Activated CD4-positive, alpha-beta T cell treated with anti-CD3 and anti-CD28 coated beads for 48 hours (primary cell): ENCODE data around the gene TNFRSF9.
A peak's percentile ranks its signal among the peaks of the same experiment; 100 is the strongest.

Experiments used
- DNase-seq: peaks from one replicate; pipeline ENCODE4 v3.0.0-alpha.2; 2020

Gene TNFRSF9

DNA sequence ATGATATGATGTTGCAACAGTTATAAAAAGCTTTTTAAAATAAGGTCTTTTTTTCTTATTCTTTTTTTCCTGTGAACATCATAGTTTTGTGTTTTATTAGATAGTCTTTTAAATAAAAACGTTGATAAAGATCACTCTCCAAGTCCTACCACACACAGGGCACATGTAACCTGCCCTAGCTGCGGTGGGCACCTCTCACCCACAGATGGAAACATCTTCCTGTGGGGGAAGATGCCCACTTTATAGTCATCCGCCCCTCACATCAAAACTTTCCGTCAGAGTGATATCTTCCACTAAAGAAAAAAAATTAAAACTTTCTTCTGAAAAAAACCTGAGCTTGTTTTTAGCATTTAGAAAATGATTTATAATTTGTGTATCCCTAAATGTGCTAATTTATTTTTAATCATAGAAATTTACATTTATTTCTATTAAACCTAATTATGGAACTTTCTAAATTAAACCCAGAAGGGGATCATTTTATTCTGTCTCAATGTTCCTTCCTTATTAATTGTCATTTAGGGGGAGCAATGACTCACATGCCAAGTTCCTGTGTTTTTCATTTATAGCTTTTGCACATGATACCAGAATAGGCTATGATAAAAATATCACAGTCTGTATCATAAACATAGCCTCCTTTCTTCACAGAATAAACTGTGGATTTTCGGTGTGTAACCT is 24.7 kb downstream of the TNFRSF9 start:
- DNase-seq: peak; percentile 35

GRCh38 chr1:7912743-7913557 is 27.7 kb downstream of the TNFRSF9 start:
- DNase-seq: no peak

DNA sequence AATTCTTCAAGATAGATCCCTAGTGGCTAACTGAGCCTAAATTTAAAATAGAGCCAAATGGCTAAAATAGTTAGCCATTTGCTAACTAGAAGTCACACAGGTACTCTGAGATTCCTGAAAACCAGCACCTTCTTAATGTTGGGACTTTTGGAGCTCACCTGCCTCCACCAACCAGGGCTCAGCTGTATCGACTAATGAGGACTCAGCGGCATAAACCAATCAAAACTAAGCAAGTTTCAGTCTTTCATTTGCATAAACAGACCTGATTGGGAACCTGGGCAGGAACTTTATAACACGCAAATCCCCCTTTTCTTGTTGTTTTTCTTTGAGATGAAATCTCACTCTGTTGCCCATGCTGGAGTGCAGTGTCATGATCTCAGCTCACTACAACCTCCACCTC is 28.5 kb downstream of the TNFRSF9 start:
- no peak for DNase-seq

- DNase-seq: no peak
These were observed 35.4 kb downstream of the TNFRSF9 start for GRCh38 chr1:7905262-7905661.

GRCh38 chr1:7902478-7903085 is 38.1 kb downstream of the TNFRSF9 start:
- DNase-seq: peak; percentile 72

- DNase-seq: no peak
These were observed 40.9 kb downstream of the TNFRSF9 start for GRCh38 chr1:7899741-7900140.

- no peak for DNase-seq
These were observed 41.7 kb downstream of the TNFRSF9 start for GRCh38 chr1:7898962-7899361.

DNA sequence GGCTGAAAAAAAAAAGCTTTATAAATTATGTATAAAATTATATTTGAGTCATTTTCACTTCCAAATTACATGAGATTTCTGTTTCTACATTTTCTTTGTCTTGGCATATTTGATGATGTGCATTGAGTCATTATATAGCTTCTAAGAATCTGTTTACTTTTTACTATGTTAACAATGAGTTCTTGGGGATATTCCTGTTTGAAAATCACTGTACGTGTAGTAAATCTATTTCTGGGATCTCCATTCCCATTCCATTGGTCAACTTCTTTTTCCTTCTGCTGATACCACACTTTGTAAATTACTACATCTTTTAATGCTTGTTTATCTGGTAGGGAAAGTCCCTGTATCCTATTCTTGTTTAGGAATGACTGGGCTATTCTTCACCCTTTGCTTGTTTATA is 43.6 kb downstream of the TNFRSF9 start:
- DNase-seq: no peak

GRCh38 chr1:7893529-7894180 is 47.0 kb downstream of the TNFRSF9 start:
- no peak for DNase-seq

- DNase-seq: no peak
These were observed 48.8 kb downstream of the TNFRSF9 start for GRCh38 chr1:7891804-7892203.

DNA sequence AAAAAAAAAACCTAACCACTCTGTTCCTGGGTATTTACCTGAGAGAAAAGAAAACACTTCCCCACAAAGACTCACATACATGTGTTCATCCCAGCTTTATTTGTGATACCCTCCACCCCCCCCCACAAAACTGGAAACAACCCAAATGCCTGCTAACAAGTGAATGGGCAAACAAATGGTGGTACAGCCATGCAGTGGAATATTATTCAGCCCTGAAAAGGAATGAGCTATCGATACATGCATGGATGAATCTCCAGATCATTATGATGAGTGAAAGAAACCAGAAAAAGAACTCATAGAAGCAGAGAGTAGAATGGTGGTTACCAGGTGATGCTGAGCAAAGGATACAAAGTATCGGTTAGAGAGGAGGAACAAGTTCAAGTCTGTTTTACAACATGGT is 49.8 kb downstream of the TNFRSF9 start:
- no peak for DNase-seq

DNA sequence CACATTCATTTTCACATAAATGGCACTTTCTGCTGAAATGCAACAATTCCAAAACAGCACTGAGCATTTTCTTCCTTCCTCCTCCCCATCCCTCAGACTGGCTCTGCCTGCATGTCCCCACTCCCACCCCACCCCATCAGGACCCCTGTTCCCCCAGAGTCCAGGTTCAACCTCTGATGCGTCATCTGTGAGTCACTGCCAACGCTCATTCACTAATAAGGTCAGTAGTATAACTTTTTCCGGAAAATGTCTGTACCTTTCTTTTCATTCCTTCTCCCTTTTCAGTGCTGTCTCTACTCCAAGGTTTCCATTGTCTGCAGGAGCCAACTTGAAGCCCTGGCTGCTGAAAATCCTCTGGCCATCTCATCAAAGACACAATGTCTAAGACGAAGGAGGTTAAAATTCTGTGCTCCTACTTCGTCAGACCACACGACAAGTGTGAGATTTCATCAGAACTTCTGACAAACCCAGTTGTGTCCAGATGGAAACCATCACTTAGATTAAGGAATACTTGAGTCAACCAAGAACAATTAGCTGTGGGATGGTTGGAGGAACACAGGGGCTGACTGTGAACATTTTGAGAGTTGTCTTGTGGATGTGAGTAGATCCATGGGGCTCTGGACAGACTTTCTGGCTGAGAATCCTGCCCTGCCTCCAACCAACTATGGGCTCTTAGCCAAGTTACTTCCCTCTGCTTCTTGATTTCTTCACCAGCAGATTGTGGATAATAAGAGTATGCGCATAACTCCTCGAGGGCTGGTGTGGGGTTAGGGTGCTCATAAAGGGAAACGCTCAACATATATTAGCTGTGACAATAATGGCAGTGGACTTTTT is 52.2 kb downstream of the TNFRSF9 start:
- DNase-seq: no peak

GRCh38 chr1:7886405-7886745 is 54.3 kb downstream of the TNFRSF9 start:
- no peak for DNase-seq

GRCh38 chr1:7885513-7886404 is 54.9 kb downstream of the TNFRSF9 start:
- peak; percentile 69 for DNase-seq

DNA sequence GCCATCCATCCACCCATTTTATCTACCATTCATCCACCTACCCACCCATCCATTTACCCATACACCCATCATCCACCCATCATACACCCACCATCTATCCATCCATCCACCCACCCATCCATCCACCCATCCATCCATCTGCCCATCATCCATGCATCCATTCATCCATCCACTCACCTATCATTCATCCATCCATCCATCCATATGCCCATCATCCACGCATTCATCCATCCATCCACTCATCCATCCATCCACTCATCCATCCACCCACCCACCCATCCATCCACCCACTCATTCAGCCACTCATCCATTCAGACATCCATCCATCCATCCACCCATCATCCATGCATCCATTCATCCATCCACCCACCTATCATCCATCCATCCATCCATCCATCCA is 55.9 kb downstream of the TNFRSF9 start:
- DNase-seq: no peak

DNA sequence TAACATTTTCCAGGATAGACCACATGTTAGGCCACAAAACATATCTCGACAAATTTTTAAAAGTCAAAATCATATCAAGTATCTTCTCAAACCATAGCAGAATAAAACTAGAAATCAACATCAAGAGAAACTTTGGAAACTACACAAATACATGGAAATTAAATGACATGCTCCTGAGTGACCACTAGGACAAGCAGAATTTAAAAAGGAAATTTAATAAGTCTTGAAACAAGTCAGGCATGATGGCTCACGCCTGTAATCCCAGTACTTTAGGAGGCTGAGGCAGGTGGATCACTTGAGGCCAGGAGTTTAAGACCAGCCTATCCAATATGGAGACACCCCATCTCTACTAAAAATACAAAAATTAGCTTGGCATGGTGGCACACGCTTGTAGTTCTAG is 61.4 kb downstream of the TNFRSF9 start:
- no peak for DNase-seq

GRCh38 chr1:7878027-7878426 is 62.6 kb downstream of the TNFRSF9 start:
- DNase-seq: no peak

GRCh38 chr1:7873801-7874795 is 66.5 kb downstream of the TNFRSF9 start:
- DNase-seq: no peak

DNA sequence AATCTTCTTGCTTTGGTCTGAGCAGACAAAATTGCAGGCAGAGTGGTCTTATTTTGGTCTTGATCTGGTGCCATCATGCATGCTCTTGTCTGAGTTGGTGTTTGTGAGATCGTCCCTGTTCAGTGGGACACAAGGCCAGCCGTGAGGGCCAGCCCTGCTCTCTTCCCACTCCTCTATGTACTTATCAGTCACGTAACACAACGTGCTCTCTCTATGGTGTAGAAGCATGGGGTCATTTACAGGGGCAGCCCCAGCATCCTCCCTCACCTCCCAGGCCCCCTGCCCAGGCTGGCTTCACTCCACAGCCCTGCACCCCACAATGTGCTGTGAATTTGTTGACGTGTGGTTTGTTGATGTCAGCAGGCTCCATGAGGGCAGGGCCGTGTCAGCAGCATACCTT is 69.5 kb downstream of the TNFRSF9 start:
- no peak for DNase-seq
